Activated gamma-delta T cell treated with anti-CD3 and anti-CD28 coated beads, Interleukin-2, amount 50 U/mL, for 16 hours (primary cell): ENCODE data around the gene TIMM17A.
"Not testable (repeated sequence)": the region's sequence is repeated elsewhere in the genome, so short reads cannot be mapped to it uniquely, and the experiment has no call there.

Experiments
- DNase-seq: peaks from one replicate; pipeline ENCODE4 v3.0.0-alpha.2; 2020; ENCODE audit warnings: low read depth

Gene TIMM17A

DNA sequence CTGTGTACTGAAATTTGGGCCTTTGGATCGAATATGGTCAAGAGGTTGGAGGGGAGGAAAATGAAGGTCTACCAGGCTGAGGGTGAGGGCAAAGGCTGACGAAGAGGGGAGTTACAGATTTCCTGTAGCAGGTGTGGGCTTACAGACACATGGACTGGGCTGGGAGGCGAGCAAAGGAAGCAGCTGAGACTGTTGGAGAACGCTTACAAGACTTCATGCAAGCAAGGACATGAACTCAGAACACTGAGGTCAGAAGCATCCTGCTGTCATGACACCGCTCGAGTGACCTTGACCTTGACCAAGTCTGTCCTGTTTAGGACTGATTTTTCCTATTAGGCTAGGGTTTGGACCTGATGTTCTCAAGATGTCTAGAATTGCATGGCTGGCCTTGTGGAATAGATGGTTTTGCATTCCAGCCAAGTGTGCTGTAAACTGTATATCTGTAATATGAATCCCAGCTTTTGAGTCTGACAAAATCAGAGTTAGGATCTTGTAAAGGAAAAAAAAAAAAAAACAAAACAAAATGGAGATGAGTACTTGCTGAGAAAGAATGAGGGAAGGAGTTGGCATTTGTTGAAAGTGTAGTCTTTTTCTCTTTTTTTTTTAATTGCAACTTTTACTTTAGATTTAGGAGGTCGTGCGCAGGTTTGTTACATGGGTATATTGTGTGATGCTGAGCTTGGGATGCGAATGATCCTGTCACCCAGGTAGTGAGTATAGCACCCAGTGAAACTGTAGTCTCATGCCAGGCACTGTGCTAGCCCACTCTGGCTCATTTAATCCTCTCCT is 60.9 kb downstream of the TIMM17A start:
- no peak for DNase-seq

DNA sequence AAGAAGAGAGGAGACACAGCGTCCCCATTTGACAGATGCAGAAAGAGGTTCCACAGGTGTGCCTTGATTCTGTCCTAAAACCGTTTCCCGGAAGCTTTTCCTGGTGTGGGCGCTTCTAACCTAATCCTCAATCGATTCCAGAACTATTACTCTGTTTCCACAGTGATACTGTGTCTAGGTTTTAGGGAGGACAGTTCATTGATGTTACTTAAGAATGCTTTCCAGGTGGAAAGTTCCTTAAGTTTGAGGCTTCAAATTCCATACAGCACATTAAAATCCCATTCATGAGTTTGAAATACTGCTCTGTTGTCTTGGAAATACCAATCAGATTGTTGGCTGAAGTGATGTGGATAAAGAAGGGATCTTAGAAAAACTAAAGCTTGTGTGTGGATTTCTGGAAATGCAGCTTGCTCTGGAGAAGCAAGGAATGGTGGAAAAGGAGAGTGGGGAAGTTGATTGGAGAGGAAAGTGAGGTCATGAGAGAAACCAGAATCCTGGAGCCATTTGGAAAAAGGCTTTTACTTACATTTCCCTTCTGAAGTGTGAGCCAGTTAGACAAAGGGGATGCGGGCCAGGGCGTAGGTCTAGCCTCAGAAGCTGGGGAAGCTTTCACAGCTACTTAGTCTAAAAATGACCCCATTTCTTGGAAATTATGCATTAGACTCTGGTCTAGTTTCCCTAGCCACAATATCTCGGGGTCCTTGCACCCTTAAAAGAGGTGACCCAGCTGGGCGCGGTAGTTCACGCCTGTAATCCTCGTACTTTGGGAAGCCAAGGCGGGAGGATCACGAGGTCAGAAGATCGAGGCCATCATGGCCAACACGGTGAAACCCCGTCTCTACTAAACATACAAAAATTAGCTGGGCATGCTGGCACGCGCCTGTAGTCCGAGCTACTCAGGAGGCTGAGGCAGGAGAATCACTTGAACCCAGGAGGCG is 61.8 kb downstream of the TIMM17A start:
- DNase-seq, result no peak

DNA sequence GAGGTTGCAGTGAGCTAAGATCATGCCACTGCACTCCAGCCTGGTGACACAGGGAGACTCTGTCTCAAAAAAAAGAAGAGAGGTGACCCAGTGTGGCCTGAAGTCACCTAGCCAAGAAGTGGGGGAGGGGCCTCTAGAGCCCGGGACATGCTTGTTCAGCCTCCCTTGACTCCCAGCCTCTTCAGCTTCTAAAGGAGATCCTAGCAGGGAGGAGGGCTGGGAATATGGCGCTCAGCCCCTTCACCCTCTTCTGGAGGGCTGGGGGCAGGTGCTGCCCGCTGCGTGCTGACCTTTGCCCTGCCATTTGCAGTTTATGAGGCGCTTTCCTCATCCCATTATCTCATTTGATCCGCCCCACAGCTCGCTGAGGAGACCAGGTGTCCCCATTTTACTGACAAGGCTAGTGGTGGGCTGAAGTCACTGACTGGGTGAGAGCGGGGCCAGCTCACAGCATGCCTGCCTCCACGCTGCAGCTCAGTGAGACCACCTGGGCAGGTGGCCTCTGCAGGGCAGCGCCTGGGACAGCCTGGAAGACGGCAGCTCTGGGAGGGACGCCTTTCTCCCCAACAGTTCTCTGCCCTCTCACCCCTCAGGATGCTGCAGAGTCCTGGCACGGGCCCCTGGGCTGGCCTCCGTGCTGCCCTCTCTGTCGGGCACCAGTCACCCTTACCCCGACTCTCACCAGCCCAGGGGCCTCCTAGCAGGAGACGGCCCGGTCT is 62.6 kb downstream of the TIMM17A start:
- no peak for DNase-seq

DNA sequence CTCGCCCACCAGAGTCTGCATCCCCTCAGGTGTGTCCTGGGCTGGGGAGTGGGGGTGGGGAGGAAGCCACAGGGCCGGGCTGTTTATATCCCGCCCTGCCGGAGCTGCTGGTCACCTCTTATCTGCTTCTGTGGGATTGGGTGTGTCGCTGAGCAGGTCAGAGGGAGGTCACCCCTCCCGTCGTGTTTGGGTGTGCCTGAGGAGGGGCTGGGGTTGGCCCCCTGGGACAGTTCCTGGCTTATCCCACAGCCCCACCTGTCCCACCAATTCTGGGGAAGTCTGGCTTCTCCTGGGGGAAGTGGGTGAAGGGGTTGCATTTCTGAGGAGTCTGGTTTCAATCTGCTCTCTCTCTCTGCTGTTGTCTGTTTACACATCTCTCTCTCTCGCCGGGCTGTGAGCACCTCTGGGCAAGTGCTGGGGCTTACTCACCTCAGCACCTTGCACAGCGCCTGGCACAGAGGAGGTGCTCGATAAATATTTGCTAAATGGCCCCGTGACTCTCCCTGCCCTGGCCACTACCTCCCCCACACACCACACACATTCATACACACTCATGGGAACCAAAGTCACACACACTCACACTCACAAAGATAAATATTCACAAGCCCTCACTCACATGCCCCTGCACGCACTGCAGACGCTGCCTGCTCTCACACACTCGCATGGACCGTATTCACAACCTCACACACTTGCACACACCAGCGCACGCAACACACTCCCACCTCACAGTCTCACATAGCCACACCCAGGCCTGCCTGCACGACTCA is 63.3 kb downstream of the TIMM17A start:
- no peak for DNase-seq

DNA sequence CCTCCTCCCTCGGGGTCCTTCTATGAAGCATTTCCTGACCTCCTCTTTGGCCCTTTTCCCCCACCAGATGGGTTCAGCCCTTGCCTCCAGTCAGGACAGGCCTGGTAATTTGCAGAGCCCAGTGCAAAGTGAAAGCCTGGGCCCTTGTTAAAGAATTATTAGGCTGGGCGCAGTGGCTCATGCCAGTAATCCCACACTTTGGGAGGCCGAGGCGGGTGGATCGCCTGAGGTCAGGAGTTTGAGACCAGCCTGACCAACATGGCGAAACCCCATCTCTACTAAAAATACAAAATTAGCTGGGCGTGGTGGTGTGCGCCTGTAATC is 63.9 kb downstream of the TIMM17A start:
- DNase-seq, result not testable (repeated sequence)
